ENCODE results near the gene AGXT2.

DNA sequence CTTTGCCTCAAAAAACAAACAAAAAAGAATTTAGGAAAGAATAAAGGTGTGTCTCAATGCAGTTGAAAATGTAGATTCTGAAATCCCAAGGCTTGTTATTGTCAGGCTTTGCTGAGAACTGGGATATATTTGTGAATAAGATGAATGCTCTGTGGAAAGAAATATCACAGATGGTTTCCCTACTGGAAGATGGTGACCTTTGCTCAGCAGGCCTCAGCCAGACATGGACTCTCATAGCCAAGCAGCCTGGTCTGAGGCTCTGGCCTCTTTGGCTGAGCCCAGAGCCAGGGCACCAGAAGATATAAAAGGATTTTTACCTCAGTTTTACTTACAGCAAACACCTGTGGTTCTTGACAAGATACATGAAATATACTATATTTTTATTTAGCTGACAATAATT, 37.1 kb downstream of the AGXT2 start:
- TF ChIP-seq, protein P1, sequence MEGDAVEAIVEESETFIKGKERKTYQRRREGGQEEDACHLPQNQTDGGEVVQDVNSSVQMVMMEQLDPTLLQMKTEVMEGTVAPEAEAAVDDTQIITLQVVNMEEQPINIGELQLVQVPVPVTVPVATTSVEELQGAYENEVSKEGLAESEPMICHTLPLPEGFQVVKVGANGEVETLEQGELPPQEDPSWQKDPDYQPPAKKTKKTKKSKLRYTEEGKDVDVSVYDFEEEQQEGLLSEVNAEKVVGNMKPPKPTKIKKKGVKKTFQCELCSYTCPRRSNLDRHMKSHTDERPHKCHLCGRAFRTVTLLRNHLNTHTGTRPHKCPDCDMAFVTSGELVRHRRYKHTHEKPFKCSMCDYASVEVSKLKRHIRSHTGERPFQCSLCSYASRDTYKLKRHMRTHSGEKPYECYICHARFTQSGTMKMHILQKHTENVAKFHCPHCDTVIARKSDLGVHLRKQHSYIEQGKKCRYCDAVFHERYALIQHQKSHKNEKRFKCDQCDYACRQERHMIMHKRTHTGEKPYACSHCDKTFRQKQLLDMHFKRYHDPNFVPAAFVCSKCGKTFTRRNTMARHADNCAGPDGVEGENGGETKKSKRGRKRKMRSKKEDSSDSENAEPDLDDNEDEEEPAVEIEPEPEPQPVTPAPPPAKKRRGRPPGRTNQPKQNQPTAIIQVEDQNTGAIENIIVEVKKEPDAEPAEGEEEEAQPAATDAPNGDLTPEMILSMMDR (IDR thresholded peaks at IDR 0.05): no peak
- TF ChIP-seq POLR2A (IDR thresholded peaks at IDR 0.05): no peak
